ENCODE results near the gene MYO9B. TPM values are rescaled to one million over a fixed set of nuclear protein-coding genes. Genes with fewer than 3 reads are reported as not detected.

MYO9B gene
- total and polyA plus RNA-seq, 2 of the 13 experiments (the other 11 are each of a cell fraction or from before 2014, with no cell fraction given): 18.0 to 18.3 TPM

DNA sequence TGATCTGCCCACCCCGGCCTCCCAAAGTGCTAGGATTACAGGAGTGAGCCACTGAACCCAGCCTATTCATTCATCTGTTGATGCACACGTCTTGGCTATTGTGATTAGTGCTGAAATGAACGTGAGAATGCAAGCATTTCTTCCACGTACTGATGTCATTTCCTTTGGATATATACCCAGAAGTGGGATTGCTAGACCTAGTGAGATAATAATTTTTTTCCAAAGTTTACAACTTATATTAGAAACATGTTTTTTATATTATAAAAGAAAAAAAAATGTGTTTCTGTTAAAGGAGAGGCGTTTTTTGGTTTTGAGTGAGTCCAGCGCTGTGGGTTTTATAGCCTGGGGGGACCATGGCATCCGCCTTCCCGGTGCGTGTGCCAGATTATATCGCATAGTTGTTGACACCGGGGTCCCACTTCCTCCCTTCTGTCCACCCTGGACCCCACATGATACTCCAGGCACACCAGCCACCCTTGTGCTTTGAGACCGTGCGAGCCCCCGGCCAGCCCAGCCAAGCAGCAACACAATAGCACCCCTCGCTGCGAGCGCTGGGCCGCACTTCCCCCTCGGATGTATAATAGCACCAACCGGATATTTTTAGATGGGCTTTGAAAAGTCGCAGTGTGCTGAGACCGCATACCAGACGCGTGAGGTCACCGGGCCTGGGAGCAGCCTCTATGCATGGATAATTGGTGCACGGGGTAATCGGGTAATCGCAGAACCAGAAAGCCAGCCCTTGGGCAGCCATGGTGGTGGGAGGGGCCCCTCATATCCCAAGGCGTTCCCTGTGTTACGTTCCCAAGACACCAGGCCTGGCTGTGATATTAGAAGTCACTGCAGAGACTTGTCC lies 59.6 kb downstream of the MYO9B start (continued):
- TF ChIP-seq ZNF136 (CRISPR knock-in tag; IDR thresholded peaks at IDR 0.05; ENCODE audit: low read depth): 0 out of 2 replicates have a peak, but pooled peaks have one; percentile 27
- peak; percentile 60 for TF ChIP-seq SAP130 (CRISPR knock-in tag; IDR thresholded peaks at IDR 0.05; ENCODE audit: low read depth)
- peak; percentile 87 for TF ChIP-seq MEF2D (CRISPR knock-in tag; IDR thresholded peaks at IDR 0.05)
- TF ChIP-seq, protein P1, sequence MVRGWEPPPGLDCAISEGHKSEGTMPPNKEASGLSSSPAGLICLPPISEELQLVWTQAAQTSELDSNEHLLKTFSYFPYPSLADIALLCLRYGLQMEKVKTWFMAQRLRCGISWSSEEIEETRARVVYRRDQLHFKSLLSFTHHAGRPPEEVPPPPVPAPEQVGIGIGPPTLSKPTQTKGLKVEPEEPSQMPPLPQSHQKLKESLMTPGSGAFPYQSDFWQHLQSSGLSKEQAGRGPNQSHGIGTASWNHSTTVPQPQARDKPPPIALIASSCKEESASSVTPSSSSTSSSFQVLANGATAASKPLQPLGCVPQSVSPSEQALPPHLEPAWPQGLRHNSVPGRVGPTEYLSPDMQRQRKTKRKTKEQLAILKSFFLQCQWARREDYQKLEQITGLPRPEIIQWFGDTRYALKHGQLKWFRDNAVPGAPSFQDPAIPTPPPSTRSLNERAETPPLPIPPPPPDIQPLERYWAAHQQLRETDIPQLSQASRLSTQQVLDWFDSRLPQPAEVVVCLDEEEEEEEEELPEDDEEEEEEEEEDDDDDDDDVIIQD (CRISPR knock-in tag; IDR thresholded peaks at IDR 0.05; ENCODE audit: low read depth): 0 out of 2 replicates have a peak, but pooled peaks have one; percentile 25
- no peak for TF ChIP-seq ZNF550 (CRISPR knock-in tag; IDR thresholded peaks at IDR 0.05; ENCODE audit: borderline replicate concordance)
- TF ChIP-seq ZNF839 (CRISPR knock-in tag; IDR thresholded peaks at IDR 0.05; ENCODE audit: borderline replicate concordance): no peak
- TF ChIP-seq SNAPC2 (CRISPR knock-in tag; IDR thresholded peaks at IDR 0.05): 0 out of 2 replicates have a peak, but pooled peaks have one; percentile 31
- TF ChIP-seq JUND (CRISPR knock-in tag; IDR thresholded peaks at IDR 0.05): peak; percentile 98
- no peak for TF ChIP-seq ZMAT3 (CRISPR knock-in tag; conservative IDR thresholded peaks at IDR 0.05)
- peak; percentile 28; the same call in 1 of the 2 replicates for TF ChIP-seq ELF1 (CRISPR knock-in tag; IDR thresholded peaks at IDR 0.05)
- no peak for TF ChIP-seq ZNF234 (CRISPR knock-in tag; conservative IDR thresholded peaks at IDR 0.05)
- TF ChIP-seq, protein P2, sequence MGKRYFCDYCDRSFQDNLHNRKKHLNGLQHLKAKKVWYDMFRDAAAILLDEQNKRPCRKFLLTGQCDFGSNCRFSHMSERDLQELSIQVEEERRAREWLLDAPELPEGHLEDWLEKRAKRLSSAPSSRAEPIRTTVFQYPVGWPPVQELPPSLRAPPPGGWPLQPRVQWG (CRISPR knock-in tag; IDR thresholded peaks at IDR 0.05; ENCODE audit: borderline replicate concordance, low read depth): no peak
- peak; percentile 42; the same call in 1 of the 2 replicates for TF ChIP-seq RARA (CRISPR knock-in tag; IDR thresholded peaks at IDR 0.05)
- no peak for TF ChIP-seq NR2F2 (IDR thresholded peaks at IDR 0.05; ENCODE audit: borderline replicate concordance, low read depth)
- TF ChIP-seq, protein P3, sequence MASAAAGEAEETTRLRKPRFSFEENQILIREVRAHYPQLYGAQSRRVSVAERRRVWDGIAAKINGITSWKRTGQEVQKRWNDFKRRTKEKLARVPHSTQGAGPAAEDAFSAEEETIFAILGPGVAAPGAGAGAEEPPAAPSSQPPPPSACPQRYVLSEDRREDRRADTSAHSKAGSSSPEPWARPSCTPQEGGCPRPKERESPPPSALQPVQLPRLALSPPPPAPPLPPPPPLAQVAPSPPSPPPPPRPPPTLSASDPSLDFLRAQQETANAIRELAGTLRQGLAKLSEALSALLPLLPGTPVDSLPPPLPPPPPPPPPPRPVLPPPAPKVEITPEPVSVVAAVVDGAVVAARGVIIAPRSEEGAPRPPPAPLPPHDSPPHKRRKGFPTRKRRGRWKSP (CRISPR knock-in tag; IDR thresholded peaks at IDR 0.05): no peak
- TF ChIP-seq, protein P4, sequence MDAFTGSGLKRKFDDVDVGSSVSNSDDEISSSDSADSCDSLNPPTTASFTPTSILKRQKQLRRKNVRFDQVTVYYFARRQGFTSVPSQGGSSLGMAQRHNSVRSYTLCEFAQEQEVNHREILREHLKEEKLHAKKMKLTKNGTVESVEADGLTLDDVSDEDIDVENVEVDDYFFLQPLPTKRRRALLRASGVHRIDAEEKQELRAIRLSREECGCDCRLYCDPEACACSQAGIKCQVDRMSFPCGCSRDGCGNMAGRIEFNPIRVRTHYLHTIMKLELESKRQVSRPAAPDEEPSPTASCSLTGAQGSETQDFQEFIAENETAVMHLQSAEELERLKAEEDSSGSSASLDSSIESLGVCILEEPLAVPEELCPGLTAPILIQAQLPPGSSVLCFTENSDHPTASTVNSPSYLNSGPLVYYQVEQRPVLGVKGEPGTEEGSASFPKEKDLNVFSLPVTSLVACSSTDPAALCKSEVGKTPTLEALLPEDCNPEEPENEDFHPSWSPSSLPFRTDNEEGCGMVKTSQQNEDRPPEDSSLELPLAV (CRISPR knock-in tag; conservative IDR thresholded peaks at IDR 0.05; ENCODE audit: low read depth): no peak
- TF ChIP-seq, protein P5, sequence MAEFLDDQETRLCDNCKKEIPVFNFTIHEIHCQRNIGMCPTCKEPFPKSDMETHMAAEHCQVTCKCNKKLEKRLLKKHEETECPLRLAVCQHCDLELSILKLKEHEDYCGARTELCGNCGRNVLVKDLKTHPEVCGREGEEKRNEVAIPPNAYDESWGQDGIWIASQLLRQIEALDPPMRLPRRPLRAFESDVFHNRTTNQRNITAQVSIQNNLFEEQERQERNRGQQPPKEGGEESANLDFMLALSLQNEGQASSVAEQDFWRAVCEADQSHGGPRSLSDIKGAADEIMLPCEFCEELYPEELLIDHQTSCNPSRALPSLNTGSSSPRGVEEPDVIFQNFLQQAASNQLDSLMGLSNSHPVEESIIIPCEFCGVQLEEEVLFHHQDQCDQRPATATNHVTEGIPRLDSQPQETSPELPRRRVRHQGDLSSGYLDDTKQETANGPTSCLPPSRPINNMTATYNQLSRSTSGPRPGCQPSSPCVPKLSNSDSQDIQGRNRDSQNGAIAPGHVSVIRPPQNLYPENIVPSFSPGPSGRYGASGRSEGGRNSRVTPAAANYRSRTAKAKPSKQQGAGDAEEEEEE (CRISPR knock-in tag; IDR thresholded peaks at IDR 0.05; ENCODE audit: borderline replicate concordance): no peak
- TF ChIP-seq, protein P6, sequence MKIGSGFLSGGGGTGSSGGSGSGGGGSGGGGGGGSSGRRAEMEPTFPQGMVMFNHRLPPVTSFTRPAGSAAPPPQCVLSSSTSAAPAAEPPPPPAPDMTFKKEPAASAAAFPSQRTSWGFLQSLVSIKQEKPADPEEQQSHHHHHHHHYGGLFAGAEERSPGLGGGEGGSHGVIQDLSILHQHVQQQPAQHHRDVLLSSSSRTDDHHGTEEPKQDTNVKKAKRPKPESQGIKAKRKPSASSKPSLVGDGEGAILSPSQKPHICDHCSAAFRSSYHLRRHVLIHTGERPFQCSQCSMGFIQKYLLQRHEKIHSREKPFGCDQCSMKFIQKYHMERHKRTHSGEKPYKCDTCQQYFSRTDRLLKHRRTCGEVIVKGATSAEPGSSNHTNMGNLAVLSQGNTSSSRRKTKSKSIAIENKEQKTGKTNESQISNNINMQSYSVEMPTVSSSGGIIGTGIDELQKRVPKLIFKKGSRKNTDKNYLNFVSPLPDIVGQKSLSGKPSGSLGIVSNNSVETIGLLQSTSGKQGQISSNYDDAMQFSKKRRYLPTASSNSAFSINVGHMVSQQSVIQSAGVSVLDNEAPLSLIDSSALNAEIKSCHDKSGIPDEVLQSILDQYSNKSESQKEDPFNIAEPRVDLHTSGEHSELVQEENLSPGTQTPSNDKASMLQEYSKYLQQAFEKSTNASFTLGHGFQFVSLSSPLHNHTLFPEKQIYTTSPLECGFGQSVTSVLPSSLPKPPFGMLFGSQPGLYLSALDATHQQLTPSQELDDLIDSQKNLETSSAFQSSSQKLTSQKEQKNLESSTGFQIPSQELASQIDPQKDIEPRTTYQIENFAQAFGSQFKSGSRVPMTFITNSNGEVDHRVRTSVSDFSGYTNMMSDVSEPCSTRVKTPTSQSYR (CRISPR knock-in tag; IDR thresholded peaks at IDR 0.05; ENCODE audit: borderline replicate concordance): peak; percentile 10; the same call in 1 of the 2 replicates
- peak; percentile 51; the same call in 1 of the 2 replicates for TF ChIP-seq HDAC2 (CRISPR knock-in tag; IDR thresholded peaks at IDR 0.05)
- no peak for TF ChIP-seq NFYB (CRISPR knock-in tag; IDR thresholded peaks at IDR 0.05)
